Measurements from ENCODE around the gene PCDHGA9.
"Not testable (repeated sequence)": the region's sequence is repeated elsewhere in the genome, so short reads cannot be mapped to it uniquely, and the experiment has no call there.

PCDHGA9 gene

DNA sequence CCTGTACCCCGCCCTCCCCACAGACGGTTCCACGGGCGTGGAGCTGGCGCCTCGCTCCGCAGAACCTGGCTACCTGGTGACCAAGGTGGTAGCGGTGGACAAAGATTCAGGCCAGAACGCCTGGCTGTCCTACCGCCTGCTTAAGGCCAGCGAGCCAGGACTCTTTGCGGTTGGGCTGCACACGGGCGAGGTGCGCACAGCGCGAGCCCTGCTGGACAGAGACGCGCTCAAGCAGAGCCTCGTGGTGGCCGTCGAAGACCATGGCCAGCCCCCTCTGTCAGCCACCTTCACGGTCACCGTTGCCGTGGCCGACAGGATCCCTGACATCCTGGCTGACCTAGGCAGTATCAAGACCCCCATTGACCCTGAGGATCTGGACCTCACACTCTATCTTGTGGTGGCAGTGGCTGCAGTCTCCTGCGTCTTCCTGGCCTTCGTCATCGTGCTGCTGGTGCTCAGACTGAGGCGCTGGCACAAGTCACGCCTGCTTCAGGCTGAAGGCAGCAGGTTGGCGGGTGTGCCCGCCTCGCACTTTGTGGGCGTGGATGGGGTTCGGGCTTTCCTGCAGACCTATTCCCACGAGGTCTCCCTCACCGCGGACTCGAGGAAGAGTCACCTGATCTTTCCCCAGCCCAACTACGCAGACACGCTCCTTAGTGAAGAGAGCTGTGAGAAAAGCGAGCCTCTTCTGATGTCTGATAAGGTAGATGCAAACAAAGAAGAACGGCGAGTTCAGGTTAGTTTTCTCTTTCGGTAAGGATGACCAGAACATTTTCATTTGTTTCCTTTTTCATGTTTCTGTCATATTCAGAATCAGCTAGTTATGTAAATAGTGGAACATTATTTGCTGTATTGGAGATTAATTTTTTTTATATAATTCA is 36.3 kb upstream of the PCDHGA9 start:
- peaks cover 71% of the 10 kb centered on the region for H3K9me3 ChIP-seq (ENCODE audit: insufficient read depth, low read depth, low read length)
- H3K27ac ChIP-seq (ENCODE audit: low read depth, low read length), result no peak overlapping the region
- H3K4me3 ChIP-seq (ENCODE audit: low read length), result no peak overlapping the region
- H3K27me3 ChIP-seq (ENCODE audit: insufficient read depth, low read length), result no peaks in the 10 kb centered on the region
- 0 out of 2 replicates have a peak, but pooled peaks cover 3% of the 10 kb centered on the region for H3K36me3 ChIP-seq (ENCODE audit: insufficient read depth, low read length)
- WGBS, result 97% methylated on average over 46 of the region's 46 CpGs
- no peak overlapping the region for H3K9ac ChIP-seq (ENCODE audit: low read depth, low read length)
- 0 out of 2 replicates have a peak, but pooled peaks cover 6% of the 10 kb centered on the region for H3K4me1 ChIP-seq (ENCODE audit: insufficient read depth, low read length)

DNA sequence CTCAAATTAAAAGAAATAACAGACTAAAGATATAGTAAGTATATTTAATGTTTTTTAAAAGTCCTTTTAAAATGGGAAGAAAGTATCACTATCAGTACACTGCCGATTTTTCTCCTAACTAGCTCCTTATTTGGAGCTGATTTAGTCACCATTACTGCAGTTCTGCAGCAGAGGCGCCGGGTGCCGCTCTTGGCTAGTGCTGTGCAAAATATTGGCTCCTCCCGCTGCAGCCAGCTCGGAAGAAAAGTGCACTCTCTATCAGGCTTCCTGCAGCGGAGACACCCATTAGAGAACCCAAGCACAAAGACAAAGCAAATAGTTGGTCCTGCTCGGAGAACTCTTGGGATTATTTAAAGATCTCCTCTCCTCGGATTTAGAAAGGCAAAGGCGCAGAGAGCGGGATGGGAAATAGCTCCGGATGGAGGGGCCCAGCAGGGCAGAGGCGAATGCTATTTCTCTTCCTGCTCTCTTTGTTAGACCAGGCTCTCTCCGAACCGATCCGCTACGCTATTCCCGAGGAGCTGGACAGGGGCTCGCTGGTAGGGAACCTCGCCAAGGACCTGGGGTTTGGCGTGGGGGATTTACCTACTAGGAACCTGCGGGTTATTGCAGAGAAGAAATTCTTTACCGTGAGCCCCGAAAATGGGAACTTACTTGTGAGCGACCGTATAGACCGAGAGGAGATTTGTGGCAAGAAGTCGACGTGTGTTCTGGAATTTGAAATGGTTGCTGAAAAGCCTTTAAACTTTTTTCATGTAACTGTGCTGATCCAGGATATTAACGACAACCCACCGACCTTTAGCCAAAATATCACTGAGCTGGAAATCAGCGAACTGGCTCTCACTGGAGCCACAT is 32.4 kb upstream of the PCDHGA9 start, which contains the start of gene PCDHGB3:
Gene PCDHGB3, plus strand, starts transcription at position 249 of the 855 bp plus-strand sequence. Its CDS starts 153 bp downstream, at position 402.
- no peaks in the 10 kb centered on the region for H3K27me3 ChIP-seq (ENCODE audit: insufficient read depth, low read length)
- no peak within 1 kb of the TSS for H3K9ac ChIP-seq (ENCODE audit: low read depth, low read length)
- WGBS, result 94% methylated on average over 32 of the region's 32 CpGs
- H3K4me1 ChIP-seq (ENCODE audit: insufficient read depth, low read length), result no peaks in the 10 kb centered on the region
- H3K27ac ChIP-seq (ENCODE audit: low read depth, low read length), result no peak within 1 kb of the TSS
- H3K9me3 ChIP-seq (ENCODE audit: insufficient read depth, low read depth, low read length), result peaks cover 74% of the 10 kb centered on the region
- H3K4me3 ChIP-seq (ENCODE audit: low read length), result no peak within 1 kb of the TSS
- no peaks in the 10 kb centered on the region for H3K36me3 ChIP-seq (ENCODE audit: insufficient read depth, low read length)

DNA sequence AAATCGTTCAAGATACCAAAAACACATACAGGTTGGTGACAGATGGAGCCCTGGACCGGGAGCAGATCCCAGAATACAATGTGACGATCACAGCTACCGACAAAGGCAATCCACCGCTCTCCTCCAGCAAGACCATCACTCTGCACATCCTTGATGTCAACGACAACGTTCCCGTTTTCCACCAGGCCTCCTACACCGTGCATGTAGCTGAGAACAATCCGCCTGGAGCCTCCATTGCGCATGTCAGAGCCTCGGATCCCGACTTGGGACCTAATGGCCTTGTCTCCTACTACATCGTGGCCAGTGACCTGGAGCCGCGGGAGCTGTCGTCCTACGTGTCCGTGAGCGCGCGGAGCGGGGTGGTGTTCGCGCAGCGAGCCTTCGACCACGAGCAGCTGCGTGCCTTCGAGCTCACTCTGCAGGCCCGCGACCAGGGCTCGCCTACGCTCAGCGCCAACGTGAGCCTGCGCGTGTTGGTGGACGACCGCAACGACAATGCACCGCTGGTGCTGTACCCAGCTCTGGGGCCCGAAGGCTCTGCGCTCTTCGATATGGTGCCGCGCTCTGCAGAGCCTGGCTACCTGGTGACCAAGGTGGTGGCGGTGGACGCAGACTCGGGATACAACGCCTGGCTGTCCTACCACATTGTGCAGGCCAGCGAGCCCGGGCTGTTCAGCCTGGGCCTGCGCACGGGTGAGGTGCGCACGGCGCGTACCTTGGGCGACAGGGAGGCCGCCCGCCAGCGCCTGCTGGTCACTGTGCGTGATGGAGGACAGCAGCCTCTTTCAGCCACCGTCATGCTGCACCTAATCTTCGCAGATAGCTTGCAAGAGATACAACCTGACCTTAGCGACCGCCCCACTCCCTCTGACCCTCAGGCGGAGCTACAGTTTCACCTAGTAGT is 30.8 kb upstream of the PCDHGA9 start:
- H3K27me3 ChIP-seq (ENCODE audit: insufficient read depth, low read length), result no peaks in the 10 kb centered on the region
- H3K36me3 ChIP-seq (ENCODE audit: insufficient read depth, low read length), result no peaks in the 10 kb centered on the region
- no peak overlapping the region for H3K9ac ChIP-seq (ENCODE audit: low read depth, low read length)
- no peaks in the 10 kb centered on the region for H3K4me1 ChIP-seq (ENCODE audit: insufficient read depth, low read length)
- H3K9me3 ChIP-seq (ENCODE audit: insufficient read depth, low read depth, low read length), result peaks cover 68% of the 10 kb centered on the region
- WGBS, result 96% methylated on average over 69 of the region's 69 CpGs
- H3K27ac ChIP-seq (ENCODE audit: low read depth, low read length), result no peak overlapping the region
- no peak overlapping the region for H3K4me3 ChIP-seq (ENCODE audit: low read length)

DNA sequence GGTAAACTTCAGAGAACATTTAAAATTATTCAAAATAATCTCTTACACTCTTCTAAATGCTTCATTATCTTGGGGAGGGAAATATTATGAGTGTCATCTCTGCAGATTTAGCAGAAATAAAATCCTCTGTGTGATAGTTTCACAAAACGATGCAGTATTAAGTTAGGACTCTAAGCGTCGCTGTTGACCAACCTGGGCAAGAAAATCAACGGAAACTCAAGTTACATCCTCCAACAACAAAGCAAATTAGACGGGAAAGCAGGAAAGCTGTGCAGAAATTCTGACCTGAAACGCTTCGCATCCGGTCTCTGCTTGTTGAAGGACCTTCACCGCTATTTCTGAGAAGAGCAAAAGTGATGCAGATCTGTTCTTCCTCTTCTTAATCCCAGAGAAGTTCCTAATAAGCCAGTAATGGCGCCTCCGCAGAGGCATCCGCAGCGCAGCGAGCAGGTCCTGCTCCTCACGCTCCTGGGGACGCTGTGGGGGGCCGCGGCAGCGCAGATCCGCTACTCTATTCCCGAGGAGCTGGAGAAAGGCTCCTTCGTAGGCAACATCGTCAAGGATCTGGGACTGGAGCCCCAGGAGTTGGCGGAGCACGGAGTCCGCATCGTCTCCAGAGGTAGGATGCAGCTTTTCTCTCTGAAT is 28.8 kb upstream of the PCDHGA9 start, which contains the start of gene PCDHGA6:
Gene PCDHGA6, plus strand, starts transcription at position 219 of the 645 bp plus-strand sequence. Its CDS starts 193 bp downstream, at position 412.
- Histone ChIP-seq H3K4me1 (ENCODE audit: insufficient read depth, low read length) (no peaks in the 10 kb centered on the region), H3K4me3 (ENCODE audit: low read length) (peak within 1 kb of the TSS; percentile 24; the same call in 1 of the 2 replicates), H3K36me3 (ENCODE audit: insufficient read depth, low read length) (no peaks in the 10 kb centered on the region), H3K9me3 (ENCODE audit: insufficient read depth, low read depth, low read length) (peaks cover 67% of the 10 kb centered on the region), H3K27ac (ENCODE audit: low read depth, low read length) (no peak within 1 kb of the TSS), H3K27me3 (ENCODE audit: insufficient read depth, low read length) (no peaks in the 10 kb centered on the region), H3K9ac (ENCODE audit: low read depth, low read length) (no peak within 1 kb of the TSS)
- 96% methylated on average over 27 of the region's 27 CpGs for WGBS

DNA sequence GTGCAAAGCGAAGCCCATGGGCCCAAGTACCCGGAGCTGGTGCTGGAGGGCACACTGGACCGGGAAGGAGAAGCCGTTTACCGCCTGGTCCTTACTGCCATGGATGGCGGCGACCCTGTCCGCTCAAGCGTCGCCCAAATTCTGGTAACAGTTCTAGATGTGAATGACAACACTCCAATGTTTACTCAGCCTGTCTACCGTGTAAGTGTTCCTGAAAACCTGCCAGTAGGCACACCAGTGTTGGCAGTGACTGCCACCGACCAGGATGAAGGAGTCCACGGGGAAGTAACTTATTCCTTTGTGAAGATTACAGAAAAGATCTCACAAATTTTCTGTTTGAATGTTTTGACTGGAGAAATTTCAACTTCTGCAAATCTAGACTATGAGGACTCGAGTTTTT is 28.0 kb upstream of the PCDHGA9 start:
- H3K9me3 ChIP-seq (ENCODE audit: insufficient read depth, low read depth, low read length), result peaks cover 64% of the 10 kb centered on the region
- H3K27ac ChIP-seq (ENCODE audit: low read depth, low read length), result no peak overlapping the region
- H3K36me3 ChIP-seq (ENCODE audit: insufficient read depth, low read length), result no peaks in the 10 kb centered on the region
- H3K9ac ChIP-seq (ENCODE audit: low read depth, low read length), result no peak overlapping the region
- H3K4me3 ChIP-seq (ENCODE audit: low read length), result no peak overlapping the region
- no peaks in the 10 kb centered on the region for H3K27me3 ChIP-seq (ENCODE audit: insufficient read depth, low read length)
- H3K4me1 ChIP-seq (ENCODE audit: insufficient read depth, low read length), result no peaks in the 10 kb centered on the region
- 97% methylated on average over 14 of the region's 14 CpGs for WGBS

DNA sequence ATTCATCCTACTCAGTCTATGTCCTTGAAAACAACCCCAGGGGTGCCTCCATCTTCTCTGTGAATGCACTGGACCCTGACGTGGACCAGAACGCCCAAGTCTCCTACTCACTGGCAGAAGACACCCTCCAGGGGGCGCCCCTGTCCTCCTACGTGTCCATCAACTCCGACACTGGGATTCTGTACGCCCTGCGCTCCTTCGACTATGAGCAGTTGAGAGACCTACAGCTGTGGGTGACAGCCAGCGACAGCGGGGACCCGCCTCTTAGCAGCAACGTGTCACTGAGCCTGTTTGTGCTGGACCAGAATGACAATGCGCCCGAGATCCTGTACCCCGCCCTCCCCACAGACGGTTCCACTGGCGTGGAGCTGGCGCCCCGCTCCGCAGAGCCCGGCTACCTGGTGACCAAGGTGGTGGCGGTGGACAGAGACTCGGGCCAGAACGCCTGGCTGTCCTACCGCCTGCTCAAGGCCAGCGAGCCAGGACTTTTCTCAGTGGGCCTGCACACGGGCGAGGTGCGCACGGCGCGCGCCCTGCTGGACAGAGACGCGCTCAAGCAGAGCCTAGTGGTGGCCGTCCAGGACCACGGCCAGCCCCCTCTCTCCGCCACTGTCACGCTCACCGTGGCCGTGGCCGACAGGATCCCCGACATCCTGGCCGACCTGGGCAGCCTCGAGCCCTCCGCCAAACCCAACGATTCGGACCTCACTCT is 27.0 kb upstream of the PCDHGA9 start:
- H3K27me3 ChIP-seq (ENCODE audit: insufficient read depth, low read length); H3K4me3 ChIP-seq (ENCODE audit: low read length); H3K9ac ChIP-seq (ENCODE audit: low read depth, low read length); H3K27ac ChIP-seq (ENCODE audit: low read depth, low read length); H3K4me1 ChIP-seq (ENCODE audit: insufficient read depth, low read length); H3K36me3 ChIP-seq (ENCODE audit: insufficient read depth, low read length): not testable (repeated sequence)
- WGBS, result 96% methylated on average over 38 of the region's 48 CpGs
- peaks cover 60% of the 10 kb centered on the region for H3K9me3 ChIP-seq (ENCODE audit: insufficient read depth, low read depth, low read length)

DNA sequence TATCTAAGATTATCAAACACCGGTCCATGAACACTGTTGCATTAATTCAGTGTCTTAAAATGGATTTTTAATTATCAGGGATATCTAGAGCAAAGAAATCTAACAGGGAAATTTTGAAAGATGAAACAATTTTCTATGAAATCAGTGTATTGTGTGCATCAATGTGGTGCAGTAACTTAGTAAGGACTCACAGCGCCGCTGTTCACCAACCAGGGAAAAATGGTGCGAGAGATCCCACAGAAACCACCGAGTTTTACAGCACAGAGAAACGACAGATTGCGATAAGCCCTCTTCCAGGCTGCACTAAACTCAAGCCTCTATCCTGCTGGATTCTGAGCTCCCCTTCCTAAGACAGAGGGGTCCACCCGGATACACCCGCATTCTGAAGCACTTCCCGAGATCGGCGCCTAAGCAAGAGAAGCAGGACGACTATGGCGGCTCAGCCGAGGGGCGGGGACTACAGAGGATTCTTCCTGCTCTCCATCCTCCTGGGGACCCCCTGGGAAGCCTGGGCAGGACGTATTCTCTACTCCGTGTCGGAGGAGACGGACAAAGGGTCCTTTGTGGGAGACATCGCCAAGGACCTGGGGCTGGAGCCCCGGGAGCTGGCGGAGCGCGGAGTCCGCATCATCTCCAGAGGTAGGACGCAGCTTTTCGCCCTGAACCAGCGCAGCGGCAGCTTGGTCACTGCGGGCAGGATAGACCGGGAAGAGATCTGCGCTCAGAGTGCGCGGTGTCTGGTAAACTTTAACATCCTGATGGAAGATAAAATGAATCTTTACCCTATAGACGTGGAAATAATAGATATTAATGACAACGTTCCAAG is 19.9 kb upstream of the PCDHGA9 start, which contains the start of gene PCDHGA7:
Gene PCDHGA7, plus strand, starts transcription at position 274 of the 826 bp plus-strand sequence. Its CDS starts 158 bp downstream, at position 432.
- Histone ChIP-seq H3K9me3 (ENCODE audit: insufficient read depth, low read depth, low read length) (peaks cover 44% of the 10 kb centered on the region; the same call in 1 of the 2 replicates), H3K9ac (ENCODE audit: low read depth, low read length) (no peak within 1 kb of the TSS), H3K27me3 (ENCODE audit: insufficient read depth, low read length) (no peaks in the 10 kb centered on the region), H3K36me3 (ENCODE audit: insufficient read depth, low read length) (0 out of 2 replicates have a peak, but pooled peaks cover 3% of the 10 kb centered on the region), H3K4me1 (ENCODE audit: insufficient read depth, low read length) (no peaks in the 10 kb centered on the region), H3K27ac (ENCODE audit: low read depth, low read length) (no peak within 1 kb of the TSS), H3K4me3 (ENCODE audit: low read length) (no peak within 1 kb of the TSS)
- WGBS, result 96% methylated on average over 37 of the region's 37 CpGs

DNA sequence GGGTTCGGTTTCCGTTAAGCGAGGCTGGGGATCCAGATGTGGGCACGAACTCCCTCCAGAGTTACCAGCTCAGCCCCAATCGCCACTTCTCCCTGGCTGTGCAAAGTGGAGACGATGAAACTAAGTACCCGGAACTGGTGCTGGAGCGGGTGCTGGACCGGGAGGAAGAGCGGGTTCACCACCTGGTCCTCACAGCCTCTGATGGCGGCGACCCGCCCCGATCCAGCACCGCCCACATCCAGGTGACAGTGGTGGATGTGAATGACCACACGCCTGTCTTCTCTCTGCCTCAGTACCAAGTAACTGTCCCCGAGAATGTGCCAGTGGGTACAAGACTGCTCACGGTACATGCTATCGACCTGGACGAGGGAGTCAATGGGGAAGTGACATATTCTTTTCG is 19.2 kb upstream of the PCDHGA9 start:
- 0 out of 2 replicates have a peak, but pooled peaks cover 3% of the 10 kb centered on the region for H3K36me3 ChIP-seq (ENCODE audit: insufficient read depth, low read length)
- 95% methylated on average over 21 of the region's 21 CpGs for WGBS
- no peak overlapping the region for H3K4me3 ChIP-seq (ENCODE audit: low read length)
- peaks cover 46% of the 10 kb centered on the region for H3K9me3 ChIP-seq (ENCODE audit: insufficient read depth, low read depth, low read length)
- no peak overlapping the region for H3K27ac ChIP-seq (ENCODE audit: low read depth, low read length)
- H3K27me3 ChIP-seq (ENCODE audit: insufficient read depth, low read length), result no peaks in the 10 kb centered on the region
- no peak overlapping the region for H3K9ac ChIP-seq (ENCODE audit: low read depth, low read length)
- no peaks in the 10 kb centered on the region for H3K4me1 ChIP-seq (ENCODE audit: insufficient read depth, low read length)
